Activated T-cell treated with anti-CD3 and anti-CD28 coated beads, Interleukin-2, amount 50 U/mL, for 4 hours (primary cell): Measurements from ENCODE around the gene FMR1. TPM values are rescaled to one million over a fixed set of nuclear protein-coding genes. Genes with fewer than 3 reads are reported as not detected.

ENCODE experiments used
- ATAC-seq, 2 donors: fragments of 200-7000 bp; cut with Tn5 transposase; one replicate each; pipeline ENCODE4 v1.10.0; 2021
- DNase-seq: peaks from one replicate; pipeline ENCODE4 v3.0.0-alpha.2; 2020
- H3K27me3 Mint-ChIP-seq: one replicate; pipeline ENCODE4 v1.8.0; 2021; ENCODE audit warnings: low read depth, mixed read lengths
- H3K36me3 Mint-ChIP-seq: one replicate; pipeline ENCODE4 v1.8.0; 2022; ENCODE audit warnings: mixed read lengths; ENCODE audit not compliant: insufficient read depth
- H3K4me1 Mint-ChIP-seq: one replicate; pipeline ENCODE4 v1.8.0; 2021; ENCODE audit warnings: low read depth, mixed read lengths
- H3K4me3 Mint-ChIP-seq: one replicate; pipeline ENCODE4 v1.8.0; 2021; ENCODE audit warnings: mild to moderate bottlenecking, moderate library complexity, mixed read lengths
- H3K9me3 Mint-ChIP-seq: one replicate; pipeline ENCODE4 v1.8.0; 2021; ENCODE audit warnings: mixed read lengths
- total RNA-seq, 3 donors: library from RNA; stranded (reverse); gene quantifications; one replicate each; pipeline ENCODE4 v1.2.1, GENCODE V29; 2021

Gene FMR1
- total RNA-seq, 3 donors from 2014 or later = 25.5 to 26.0 (median 25.6) TPM

DNA sequence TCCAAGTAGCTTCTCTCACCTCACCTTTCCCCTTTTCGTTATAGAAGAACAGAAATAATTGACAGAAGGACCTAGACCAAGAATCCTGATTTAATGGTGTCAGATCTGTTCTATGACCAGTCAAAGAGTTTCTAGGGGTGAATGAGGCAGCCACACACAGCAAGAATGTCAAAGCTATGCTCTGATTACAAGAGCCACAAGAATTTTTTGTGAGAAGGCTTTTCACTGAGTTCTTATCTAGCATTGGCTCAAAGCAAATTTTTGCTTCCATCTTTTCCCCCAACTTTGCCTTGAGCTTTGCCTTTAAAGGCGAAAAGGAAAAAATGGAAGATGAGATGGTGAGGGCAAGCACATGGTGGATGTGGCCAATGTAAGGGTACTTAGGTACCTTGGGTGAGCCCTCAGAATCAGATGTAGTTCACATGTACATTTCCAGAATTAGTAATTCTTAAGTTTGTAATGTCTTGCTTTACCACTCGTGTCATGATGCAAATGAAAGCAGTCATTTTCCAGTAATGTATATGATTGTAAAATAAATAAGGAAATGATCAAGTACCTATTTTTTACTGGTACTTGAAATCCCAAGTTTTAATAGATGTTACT is 23.5 kb downstream of the FMR1 start:
- Mint-ChIP-seq H3K36me3 (peaks cover 13% of the 10 kb centered on the region), H3K4me1 (peaks cover 1% of the 10 kb centered on the region), H3K4me3 (no peak overlapping the region), H3K9me3 (no peaks in the 10 kb centered on the region), H3K27me3 (no peaks in the 10 kb centered on the region)
- DNase-seq (no peak), ATAC-seq (no peak)

DNA sequence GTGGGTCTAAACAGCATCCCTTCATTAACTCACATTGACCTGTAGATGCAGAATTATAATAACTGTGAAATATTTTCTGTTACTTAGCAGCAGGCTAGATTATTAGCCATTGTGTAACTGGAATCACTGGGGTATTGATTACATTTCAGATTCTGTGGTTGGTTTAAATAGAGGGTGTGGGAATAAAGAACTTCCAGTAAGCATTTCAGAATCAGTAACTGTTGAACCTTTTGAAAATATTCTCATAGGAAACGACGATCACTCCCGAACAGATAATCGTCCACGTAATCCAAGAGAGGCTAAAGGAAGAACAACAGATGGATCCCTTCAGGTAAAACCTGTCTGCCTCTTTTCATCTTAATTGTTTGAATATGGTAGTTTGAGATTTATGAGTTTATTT is 33.6 kb downstream of the FMR1 start:
- H3K4me1 Mint-ChIP-seq = no peaks in the 10 kb centered on the region

DNA sequence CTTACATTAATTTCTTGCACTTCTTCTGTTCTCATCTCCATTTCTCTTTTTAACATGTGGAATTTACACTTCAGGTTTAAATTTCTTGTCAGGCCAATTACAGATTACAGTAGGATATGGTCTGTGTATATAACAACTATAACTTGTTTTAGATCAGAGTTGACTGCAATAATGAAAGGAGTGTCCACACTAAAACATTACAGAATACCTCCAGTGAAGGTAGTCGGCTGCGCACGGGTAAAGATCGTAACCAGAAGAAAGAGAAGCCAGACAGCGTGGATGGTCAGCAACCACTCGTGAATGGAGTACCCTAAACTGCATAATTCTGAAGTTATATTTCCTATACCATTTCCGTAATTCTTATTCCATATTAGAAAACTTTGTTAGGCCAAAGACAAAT is 36.8 kb downstream of the FMR1 start:
- no peak overlapping the region for H3K4me3 Mint-ChIP-seq
- H3K27me3 Mint-ChIP-seq = no peaks in the 10 kb centered on the region
- DNase-seq (no peak), ATAC-seq (no peak)
- no peaks in the 10 kb centered on the region for H3K4me1 Mint-ChIP-seq
- no peaks in the 10 kb centered on the region for H3K9me3 Mint-ChIP-seq
- peaks cover 24% of the 10 kb centered on the region for H3K36me3 Mint-ChIP-seq

More for the DNA sequence above, 33.6 kb downstream of the FMR1 start:
- DNase-seq (no peak), ATAC-seq (no peak)
- H3K36me3 Mint-ChIP-seq = peaks cover 29% of the 10 kb centered on the region
- H3K4me3 Mint-ChIP-seq = no peak overlapping the region
- no peaks in the 10 kb centered on the region for H3K9me3 Mint-ChIP-seq
- no peaks in the 10 kb centered on the region for H3K27me3 Mint-ChIP-seq

DNA sequence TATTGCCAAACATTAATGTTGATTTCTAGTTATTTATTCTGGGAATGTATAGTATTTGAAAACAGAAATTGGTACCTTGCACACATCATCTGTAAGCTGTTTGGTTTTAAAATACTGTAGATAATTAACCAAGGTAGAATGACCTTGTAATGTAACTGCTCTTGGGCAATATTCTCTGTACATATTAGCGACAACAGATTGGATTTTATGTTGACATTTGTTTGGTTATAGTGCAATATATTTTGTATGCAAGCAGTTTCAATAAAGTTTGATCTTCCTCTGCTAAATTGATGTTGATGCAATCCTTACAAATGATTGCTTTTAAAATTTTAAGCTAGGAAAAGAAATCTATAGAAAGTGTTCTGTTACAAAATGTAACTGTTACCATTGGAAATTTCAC is 38.6 kb downstream of the FMR1 start:
- Mint-ChIP-seq H3K4me3 (no peak overlapping the region), H3K27me3 (no peaks in the 10 kb centered on the region), H3K36me3 (peaks cover 15% of the 10 kb centered on the region), H3K4me1 (no peaks in the 10 kb centered on the region), H3K9me3 (no peaks in the 10 kb centered on the region)
- no peak for ATAC-seq
- DNase-seq = no peak

DNA sequence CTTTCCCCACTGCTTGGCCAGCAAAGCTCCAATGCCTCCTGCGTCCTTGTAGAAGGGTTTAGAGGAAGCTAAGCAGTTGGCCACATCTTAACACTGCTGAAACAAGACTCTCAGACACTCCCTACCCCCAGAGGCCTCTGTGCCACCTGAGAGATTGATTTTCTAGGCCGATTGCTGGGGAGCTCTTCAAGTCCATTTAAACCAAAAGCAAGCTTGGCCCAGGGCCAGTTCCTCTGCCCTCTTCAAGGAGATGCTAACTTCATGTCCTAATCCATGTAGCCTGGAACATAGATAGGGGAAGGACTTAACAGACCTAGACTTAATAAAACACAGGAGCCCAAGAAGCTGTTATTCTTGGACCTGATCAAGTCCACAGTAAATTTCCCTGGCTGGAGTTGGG is 42.3 kb downstream of the FMR1 start:
- peaks cover 7% of the 10 kb centered on the region for H3K36me3 Mint-ChIP-seq
- DNase-seq (no peak), ATAC-seq (no peak)
- no peaks in the 10 kb centered on the region for H3K4me1 Mint-ChIP-seq
- H3K9me3 Mint-ChIP-seq = no peaks in the 10 kb centered on the region
- H3K27me3 Mint-ChIP-seq = no peaks in the 10 kb centered on the region
- H3K4me3 Mint-ChIP-seq = no peak overlapping the region

DNA sequence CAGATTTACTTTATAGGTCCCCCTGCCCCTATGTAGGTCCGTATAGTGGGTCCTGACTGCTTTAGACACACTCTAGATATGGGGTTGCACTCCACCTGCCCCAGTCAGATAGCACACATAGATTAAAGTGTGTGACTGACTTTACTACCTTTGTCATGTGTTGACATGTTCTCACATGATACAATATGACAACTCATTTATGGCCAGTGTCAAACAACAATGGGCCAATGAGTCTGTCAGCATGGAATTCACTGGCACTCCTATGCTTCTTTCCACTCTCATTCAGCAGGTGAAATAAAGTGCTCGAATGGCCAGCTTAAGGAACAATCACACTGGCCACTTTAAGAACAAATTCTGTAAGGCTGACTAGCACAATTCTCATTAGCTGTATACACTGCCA is 45.6 kb downstream of the FMR1 start:
- no peaks in the 10 kb centered on the region for H3K36me3 Mint-ChIP-seq
- no peaks in the 10 kb centered on the region for H3K9me3 Mint-ChIP-seq
- no peak for ATAC-seq
- H3K27me3 Mint-ChIP-seq = no peaks in the 10 kb centered on the region
- DNase-seq = no peak
- no peak overlapping the region for H3K4me3 Mint-ChIP-seq
- no peaks in the 10 kb centered on the region for H3K4me1 Mint-ChIP-seq

DNA sequence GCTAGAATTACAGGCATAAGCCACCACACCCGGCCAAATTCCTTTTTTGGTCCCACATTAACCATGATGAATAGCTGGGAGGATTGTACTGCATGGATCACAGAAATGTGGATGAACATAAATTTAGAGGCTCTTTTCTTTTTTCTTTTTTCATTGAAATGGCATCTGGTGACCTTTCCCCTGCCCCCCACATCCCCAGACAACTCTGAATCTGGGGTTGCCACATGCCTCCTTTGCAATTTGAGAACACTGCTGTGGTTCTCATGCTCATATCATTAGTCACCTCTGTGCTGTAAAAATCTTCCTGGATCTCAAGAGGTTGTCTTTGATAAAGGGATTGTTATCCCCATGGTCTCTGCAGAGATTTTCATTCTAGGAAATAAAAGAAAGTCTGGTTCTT is 46.6 kb downstream of the FMR1 start:
- H3K4me1 Mint-ChIP-seq = no peaks in the 10 kb centered on the region
- H3K9me3 Mint-ChIP-seq = no peaks in the 10 kb centered on the region
- H3K36me3 Mint-ChIP-seq = no peaks in the 10 kb centered on the region
- H3K4me3 Mint-ChIP-seq = no peak overlapping the region
- H3K27me3 Mint-ChIP-seq = no peaks in the 10 kb centered on the region
- no peak for ATAC-seq
- no peak for DNase-seq

DNA sequence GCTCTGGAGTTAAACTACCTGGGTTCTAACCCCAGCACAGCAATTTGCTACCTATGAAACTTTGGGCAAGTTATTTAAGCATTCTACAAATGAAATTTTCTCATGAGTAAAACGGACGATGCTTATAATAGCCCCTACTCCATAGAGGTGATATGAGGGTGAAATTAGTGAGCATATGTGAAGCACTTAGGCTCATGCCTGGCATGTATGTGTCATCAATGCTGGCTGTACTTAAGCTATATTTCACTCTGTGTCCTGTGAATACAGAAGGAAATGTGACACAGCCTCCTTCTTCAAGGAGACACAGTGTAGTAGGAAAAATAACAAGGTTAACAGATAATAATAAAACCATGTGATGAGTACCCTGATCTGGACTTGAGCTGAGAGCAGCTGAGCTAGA is 49.0 kb downstream of the FMR1 start:
- Mint-ChIP-seq H3K9me3 (no peaks in the 10 kb centered on the region), H3K4me3 (no peak overlapping the region), H3K27me3 (peaks cover 2% of the 10 kb centered on the region), H3K36me3 (no peaks in the 10 kb centered on the region), H3K4me1 (no peaks in the 10 kb centered on the region)
- ATAC-seq (no peak), DNase-seq (no peak)

DNA sequence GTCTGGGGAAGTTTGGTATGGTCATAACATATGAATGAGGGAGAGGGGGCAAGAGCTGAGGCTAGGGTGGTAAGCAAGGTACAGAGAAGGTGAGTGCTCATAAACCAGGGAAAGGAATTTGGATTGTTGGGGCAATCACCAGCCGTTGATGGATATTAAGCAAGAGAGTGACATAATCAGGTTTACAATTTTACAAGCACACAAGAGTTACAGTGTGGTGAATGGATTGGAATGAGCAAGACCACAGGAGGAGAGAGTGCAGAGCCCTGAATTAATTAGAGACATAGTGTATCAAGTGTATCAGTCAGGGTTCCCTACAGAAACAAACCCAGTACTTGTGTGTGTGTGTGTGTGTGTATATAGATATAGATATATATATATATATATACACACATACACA is 50.8 kb downstream of the FMR1 start:
- no peaks in the 10 kb centered on the region for H3K4me1 Mint-ChIP-seq
- H3K27me3 Mint-ChIP-seq = peaks cover 2% of the 10 kb centered on the region
- DNase-seq = no peak
- H3K4me3 Mint-ChIP-seq = no peak overlapping the region
- no peak for ATAC-seq
- H3K9me3 Mint-ChIP-seq = no peaks in the 10 kb centered on the region
- no peaks in the 10 kb centered on the region for H3K36me3 Mint-ChIP-seq

DNA sequence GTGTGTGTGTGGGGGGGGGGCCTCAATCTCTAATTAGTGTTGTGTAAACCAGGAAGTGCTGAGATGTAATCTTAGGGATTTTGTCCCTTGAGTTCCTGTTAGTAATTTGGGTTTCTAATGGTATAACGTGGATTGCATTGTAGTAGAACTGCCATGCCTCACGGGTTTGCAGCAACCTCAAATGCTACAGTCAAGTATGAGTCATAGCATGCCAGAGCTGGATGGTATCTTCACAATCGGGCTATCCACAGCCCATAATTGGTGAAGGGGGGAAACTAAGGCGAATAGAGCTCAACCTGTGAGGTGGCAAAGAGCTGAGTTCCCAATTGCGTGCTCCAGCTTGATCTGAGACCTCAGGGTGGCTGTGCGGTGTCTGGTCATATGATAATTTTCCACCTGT is 67.2 kb downstream of the FMR1 start:
- Mint-ChIP-seq H3K27me3 (no peaks in the 10 kb centered on the region), H3K9me3 (no peaks in the 10 kb centered on the region), H3K36me3 (no peaks in the 10 kb centered on the region), H3K4me3 (no peak overlapping the region), H3K4me1 (no peaks in the 10 kb centered on the region)
- DNase-seq (no peak), ATAC-seq (no peak)

DNA sequence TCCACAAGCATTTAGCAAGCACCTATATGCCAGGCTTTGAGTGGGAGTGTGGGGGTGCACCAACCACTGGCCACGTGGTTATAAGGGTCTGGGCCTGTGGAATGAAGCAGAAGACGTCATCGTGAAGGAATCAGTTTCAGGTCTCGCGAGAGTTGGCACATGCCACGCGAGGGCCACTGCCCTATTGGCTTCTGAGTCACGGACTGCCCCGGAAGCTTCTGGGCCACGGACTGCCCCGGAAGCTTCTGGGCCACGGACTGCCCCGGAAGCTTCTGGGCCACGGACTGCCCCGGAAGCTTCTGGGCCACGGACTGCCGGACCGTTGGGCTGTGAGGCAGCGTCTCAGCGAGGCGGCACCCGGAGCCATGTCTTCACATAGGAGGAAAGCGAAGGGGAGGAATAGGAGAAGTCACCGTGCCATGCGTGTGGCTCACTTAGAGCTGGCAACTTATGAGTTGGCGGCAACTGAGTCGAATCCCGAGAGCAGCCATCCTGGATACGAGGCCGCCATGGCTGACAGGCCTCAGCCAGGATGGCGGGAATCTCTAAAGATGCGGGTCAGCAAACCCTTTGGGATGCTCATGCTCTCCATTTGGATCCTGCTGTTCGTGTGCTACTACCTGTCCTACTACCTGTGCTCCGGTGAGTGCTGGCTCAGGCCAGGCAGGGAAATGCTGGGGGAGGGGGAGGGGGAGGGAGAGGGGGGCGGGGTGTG is 69.5 kb downstream of the FMR1 start, which contains the start of gene FMR1NB:
FMR1NB (plus strand) TSS at position 300 of the 715 bp plus-strand sequence; CDS start at position 366, 66 bp downstream.
- no peak within 1 kb of the TSS for H3K4me3 Mint-ChIP-seq
- H3K27me3 Mint-ChIP-seq = no peaks in the 10 kb centered on the region
- no peak for DNase-seq
- H3K36me3 Mint-ChIP-seq = no peaks in the 10 kb centered on the region
- H3K4me1 Mint-ChIP-seq = no peaks in the 10 kb centered on the region
- no peaks in the 10 kb centered on the region for H3K9me3 Mint-ChIP-seq
- no peak for ATAC-seq

Other genes with a start within 250 kb of the FMR1 start
- not detected for gene FMR1NB, start 69.4 kb downstream of the FMR1 start, total RNA-seq